ENCODE results near the gene DSC3. TPM values are rescaled to one million over a fixed set of nuclear protein-coding genes. Genes with fewer than 3 reads are reported as not detected.

Gene DSC3
- total RNA-seq, 4 donors from 2014 or later: 497 to 826 (median 664) TPM

GRCh38 chr18:31061945-31062344, 19.4 kb upstream of the DSC3 start:
- Histone ChIP-seq H3K27ac (no peak overlapping the region), H3K4me3 (no peak overlapping the region), H3K36me3 (no peaks in the 10 kb centered on the region), H3K4me1 (peaks cover 12% of the 10 kb centered on the region), H3K27me3 (no peaks in the 10 kb centered on the region), H3K9me3 (no peaks in the 10 kb centered on the region)
- no peak for DNase-seq (ENCODE audit: low spot score in 2 of 2)
- no peak for TF ChIP-seq CTCF (IDR thresholded peaks at IDR 0.05)
- TF ChIP-seq EP300 (IDR thresholded peaks at IDR 0.05): no peak
- TF ChIP-seq POLR2A (IDR thresholded peaks at IDR 0.05): no peak
- TF ChIP-seq POLR2AphosphoS5 (IDR thresholded peaks at IDR 0.05): no peak
- 48% methylated on average over 4 of the region's 4 CpGs for WGBS

GRCh38 chr18:31058897-31059296, 16.4 kb upstream of the DSC3 start:
- 89% methylated on average over 3 of the region's 3 CpGs for WGBS

GRCh38 chr18:31057917-31058316, 15.4 kb upstream of the DSC3 start:
- H3K9me3 ChIP-seq: no peaks in the 10 kb centered on the region
- H3K27me3 ChIP-seq: no peaks in the 10 kb centered on the region
- no peak overlapping the region for H3K27ac ChIP-seq
- TF ChIP-seq POLR2AphosphoS5 (IDR thresholded peaks at IDR 0.05) (no peak), CTCF (IDR thresholded peaks at IDR 0.05) (no peak), POLR2A (IDR thresholded peaks at IDR 0.05) (no peak), EP300 (IDR thresholded peaks at IDR 0.05) (no peak)
- H3K4me3 ChIP-seq: no peak overlapping the region
- 84% methylated on average over 4 of the region's 4 CpGs for WGBS
- peaks cover 18% of the 10 kb centered on the region for H3K4me1 ChIP-seq
- H3K36me3 ChIP-seq: no peaks in the 10 kb centered on the region
- no peak for DNase-seq (ENCODE audit: low spot score in 2 of 2)

More at GRCh38 chr18:31058897-31059296, 16.4 kb upstream of the DSC3 start:
- Histone ChIP-seq H3K4me1 (peaks cover 18% of the 10 kb centered on the region), H3K9me3 (no peaks in the 10 kb centered on the region), H3K4me3 (no peak overlapping the region), H3K36me3 (no peaks in the 10 kb centered on the region), H3K27ac (no peak overlapping the region), H3K27me3 (no peaks in the 10 kb centered on the region)
- no peak for DNase-seq (ENCODE audit: low spot score in 2 of 2)
- TF ChIP-seq POLR2AphosphoS5 (IDR thresholded peaks at IDR 0.05): no peak
- TF ChIP-seq POLR2A (IDR thresholded peaks at IDR 0.05): no peak
- no peak for TF ChIP-seq EP300 (IDR thresholded peaks at IDR 0.05)
- no peak for TF ChIP-seq CTCF (IDR thresholded peaks at IDR 0.05)

GRCh38 chr18:31057051-31057450, 14.5 kb upstream of the DSC3 start:
- no peaks in the 10 kb centered on the region for H3K36me3 ChIP-seq
- no peak for TF ChIP-seq CTCF (IDR thresholded peaks at IDR 0.05)
- TF ChIP-seq POLR2A (IDR thresholded peaks at IDR 0.05): no peak
- TF ChIP-seq EP300 (IDR thresholded peaks at IDR 0.05): no peak
- no peak for TF ChIP-seq POLR2AphosphoS5 (IDR thresholded peaks at IDR 0.05)
- H3K27me3 ChIP-seq: no peaks in the 10 kb centered on the region
- 26% methylated on average over 5 of the region's 5 CpGs for WGBS
- H3K4me1 ChIP-seq: peaks cover 17% of the 10 kb centered on the region
- no peak overlapping the region for H3K4me3 ChIP-seq
- no peak overlapping the region for H3K27ac ChIP-seq
- no peak for DNase-seq (ENCODE audit: low spot score in 2 of 2)
- no peaks in the 10 kb centered on the region for H3K9me3 ChIP-seq

GRCh38 chr18:31056296-31056695, 13.8 kb upstream of the DSC3 start:
- Histone ChIP-seq H3K9me3 (no peaks in the 10 kb centered on the region), H3K36me3 (no peaks in the 10 kb centered on the region), H3K4me1 (peaks cover 10% of the 10 kb centered on the region), H3K27ac (no peak overlapping the region), H3K4me3 (no peak overlapping the region), H3K27me3 (no peaks in the 10 kb centered on the region)
- TF ChIP-seq CTCF (IDR thresholded peaks at IDR 0.05): no peak
- TF ChIP-seq POLR2AphosphoS5 (IDR thresholded peaks at IDR 0.05): no peak
- TF ChIP-seq POLR2A (IDR thresholded peaks at IDR 0.05): no peak
- TF ChIP-seq EP300 (IDR thresholded peaks at IDR 0.05): no peak
- WGBS: 61% methylated on average over 2 of the region's 2 CpGs
- DNase-seq (ENCODE audit: low spot score in 2 of 2): no peak

Measured in suprapubic skin (tissue), 4 donors.